Measurements from ENCODE around the gene FOXP1. TPM values are rescaled to one million over a fixed set of nuclear protein-coding genes. Genes with fewer than 3 reads are reported as not detected.

Gene FOXP1
- polyA plus RNA-seq, 1 experiment, result 56.6 TPM

GRCh38 chr3:71117572-71118247 is 465.8 kb downstream of the FOXP1 start:
- no peak for TF ChIP-seq CTCF (IDR thresholded peaks at IDR 0.05; ENCODE audit: low read depth, low read length)

GRCh38 chr3:71114610-71115009 is 468.9 kb downstream of the FOXP1 start:
- no peak overlapping the region for H3K4me3 ChIP-seq (ENCODE audit: low read depth, low read length)
- CTCF ChIA-PET, result interaction anchor here (1.4 kb wide), 1 partner anchor 190 kb away, joined by 3 read pairs; no protein-coding TSS in a partner anchor
- no peaks in the 10 kb centered on the region for H3K27me3 ChIP-seq (ENCODE audit: control insufficient read depth, insufficient read depth, low read length)
- TF ChIP-seq CTCF (IDR thresholded peaks at IDR 0.05; ENCODE audit: low read depth, low read length), result no peak
- no peaks in the 10 kb centered on the region for H3K9me3 ChIP-seq (ENCODE audit: control insufficient read depth, insufficient read depth, low read length)
- DNase-seq (ENCODE audit: low read depth, low spot score), result no peak
- POLR2A ChIA-PET, result no interaction called here
- H3K27ac ChIP-seq (ENCODE audit: low read depth, low read length), result no peak overlapping the region

More at GRCh38 chr3:71117572-71118247, 465.8 kb downstream of the FOXP1 start:
- Histone ChIP-seq H3K9me3 (ENCODE audit: control insufficient read depth, insufficient read depth, low read length) (no peaks in the 10 kb centered on the region), H3K27me3 (ENCODE audit: control insufficient read depth, insufficient read depth, low read length) (no peaks in the 10 kb centered on the region), H3K4me3 (ENCODE audit: low read depth, low read length) (no peak overlapping the region), H3K27ac (ENCODE audit: low read depth, low read length) (no peak overlapping the region)
- ChIA-PET POLR2A (no interaction called here), CTCF (no interaction called here)
- no peak for DNase-seq (ENCODE audit: low read depth, low spot score)

- peak overlapping the region; percentile 78 for H3K27ac ChIP-seq (ENCODE audit: low read depth, low read length)
- no peak for TF ChIP-seq CTCF (IDR thresholded peaks at IDR 0.05; ENCODE audit: low read depth, low read length)
- no peaks in the 10 kb centered on the region for H3K9me3 ChIP-seq (ENCODE audit: control insufficient read depth, insufficient read depth, low read length)
- H3K4me3 ChIP-seq (ENCODE audit: low read depth, low read length), result no peak overlapping the region
- ChIA-PET POLR2A (no interaction called here), CTCF (no interaction called here)
- H3K27me3 ChIP-seq (ENCODE audit: control insufficient read depth, insufficient read depth, low read length), result no peaks in the 10 kb centered on the region
- no peak for DNase-seq (ENCODE audit: low read depth, low spot score)
Observed at GRCh38 chr3:71112576-71112975, 471.0 kb downstream of the FOXP1 start.

GRCh38 chr3:71111784-71112440 is 471.6 kb downstream of the FOXP1 start:
- Histone ChIP-seq H3K27ac (ENCODE audit: low read depth, low read length) (peak overlapping the region; percentile 65), H3K4me3 (ENCODE audit: low read depth, low read length) (no peak overlapping the region), H3K9me3 (ENCODE audit: control insufficient read depth, insufficient read depth, low read length) (no peaks in the 10 kb centered on the region), H3K27me3 (ENCODE audit: control insufficient read depth, insufficient read depth, low read length) (no peaks in the 10 kb centered on the region)
- POLR2A ChIA-PET, result no interaction called here
- TF ChIP-seq CTCF (IDR thresholded peaks at IDR 0.05; ENCODE audit: low read depth, low read length), result no peak
- CTCF ChIA-PET, result no interaction called here
- DNase-seq (ENCODE audit: low read depth, low spot score), result no peak

Data from AG04450 (cell line).